Activated T-helper 1 cell treated with Interleukin-2 at 50 U/mL for 16 hours (primary cell): Measurements from ENCODE around the gene HELLS.
"Not testable (repeated sequence)": the region's sequence is repeated elsewhere in the genome, so short reads cannot be mapped to it uniquely, and the experiment has no call there.

Experiments
- DNase-seq: peaks from one replicate; pipeline ENCODE4 v3.0.0-alpha.2; 2020; ENCODE audit warnings: low read depth

The HELLS gene

GRCh38 chr10:94608559-94608958 lies 63.0 kb downstream of the HELLS start:
- no peak for DNase-seq

GRCh38 chr10:94614558-94614957 lies 69.0 kb downstream of the HELLS start:
- DNase-seq, result no peak

GRCh38 chr10:94617389-94617944 lies 71.9 kb downstream of the HELLS start:
- no peak for DNase-seq

GRCh38 chr10:94622666-94623205 lies 77.1 kb downstream of the HELLS start:
- no peak for DNase-seq

GRCh38 chr10:94623572-94623971 lies 78.0 kb downstream of the HELLS start:
- no peak for DNase-seq

GRCh38 chr10:94626476-94626875 lies 80.9 kb downstream of the HELLS start:
- no peak for DNase-seq

- DNase-seq, result no peak
These were observed 81.9 kb downstream of the HELLS start for GRCh38 chr10:94627511-94627910.

GRCh38 chr10:94630017-94630688 lies 84.6 kb downstream of the HELLS start:
- no peak for DNase-seq

GRCh38 chr10:94631077-94631875 lies 85.7 kb downstream of the HELLS start:
- no peak for DNase-seq

GRCh38 chr10:94632954-94633353 lies 87.4 kb downstream of the HELLS start:
- no peak for DNase-seq

GRCh38 chr10:94638097-94638496 lies 92.5 kb downstream of the HELLS start:
- DNase-seq, result not testable (repeated sequence)

GRCh38 chr10:94639902-94640301 lies 94.3 kb downstream of the HELLS start:
- DNase-seq, result no peak

GRCh38 chr10:94640562-94640961 lies 95.0 kb downstream of the HELLS start:
- DNase-seq, result no peak

GRCh38 chr10:94641480-94641879 lies 95.9 kb downstream of the HELLS start:
- no peak for DNase-seq

- no peak for DNase-seq
These were observed 98.8 kb downstream of the HELLS start for GRCh38 chr10:94644352-94644751.

GRCh38 chr10:94645285-94645684 lies 99.7 kb downstream of the HELLS start:
- no peak for DNase-seq
